ENCODE measurements around the gene KBTBD2. TPM values are rescaled to one million over a fixed set of nuclear protein-coding genes. Genes with fewer than 3 reads are reported as not detected.
A peak's percentile ranks its signal among the peaks of the same experiment; 100 is the strongest.

Gene KBTBD2
- total and polyA plus RNA-seq, 2 of the 4 experiments (the other 2 are of a cell fraction): 13.2 to 32.3 TPM

DNA sequence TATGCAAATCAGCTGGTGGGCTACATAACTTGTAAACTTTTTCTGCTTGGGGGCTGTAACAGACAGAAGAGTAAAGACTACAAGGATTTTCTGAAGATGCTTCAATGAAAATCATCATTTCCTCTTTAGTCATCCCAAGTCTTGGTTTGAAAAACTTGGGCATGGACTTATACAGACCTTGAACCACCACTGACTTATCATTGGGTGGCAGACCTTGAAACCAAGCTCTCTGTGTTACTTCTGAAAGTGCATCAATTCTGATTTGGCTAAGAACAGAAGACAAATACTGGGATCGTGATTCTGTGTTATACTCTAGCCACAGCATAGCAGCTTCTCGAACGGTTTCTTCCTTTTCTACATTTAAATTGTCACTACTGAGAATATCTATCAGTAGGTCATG, 21.3 kb downstream of the KBTBD2 start:
- H3K9me3 ChIP-seq (ENCODE audit: control insufficient read depth, insufficient read depth, low read length): no peaks in the 10 kb centered on the region
- H3K56ac ChIP-seq (ENCODE audit: extremely low read depth, insufficient read depth, low read length): no peak overlapping the region
- H3K23ac ChIP-seq (ENCODE audit: low read depth, low read length): no peak overlapping the region
- H3K4ac ChIP-seq (ENCODE audit: low read depth, low read length): no peak overlapping the region
- H3K79me1 ChIP-seq (ENCODE audit: low read depth in 1 of 2, low read length in 2 of 2): peaks cover 38 to 63% of the 10 kb centered on the region in 2 experiments
- TSS peak; percentile 43 for BruUV-seq (replicated peaks)
- H2BK15ac ChIP-seq (ENCODE audit: low read depth, low read length): no peak overlapping the region
- no peak overlapping the region for H4K8ac ChIP-seq (ENCODE audit: low read depth in 2 of 2, low read length in 2 of 2)
- H3K9me1 ChIP-seq (ENCODE audit: insufficient read depth, low read length): peaks cover 15% of the 10 kb centered on the region
- no peak for DNase-seq
- in situ Hi-C loops (cut with MboI; ENCODE audit: low sequenced_read_pairs): no loop called here
- intact Hi-C loops (cut with micrococcal nuclease): no loop called here
- no peak overlapping the region for H2BK5ac ChIP-seq (ENCODE audit: low read depth, low read length, poor library complexity, severe bottlenecking)
- no peak overlapping the region for H4K91ac ChIP-seq (ENCODE audit: insufficient read depth, low read depth, low read length)
- POLR2A ChIA-PET (ENCODE audit: unreplicated experiment): no interaction called here
- TF ChIP-seq CEBPB (IDR thresholded peaks at IDR 0.05; ENCODE audit: low read depth, low read length) (no peak), MAFK (IDR thresholded peaks at IDR 0.05; ENCODE audit: low read depth, low read length) (no peak), RFX5 (IDR thresholded peaks at IDR 0.05; ENCODE audit: low read depth, low read length) (no peak), CHD1 (IDR thresholded peaks at IDR 0.05; ENCODE audit: low read depth, low read length) (no peak), SMC3 (IDR thresholded peaks at IDR 0.05; ENCODE audit: low read depth, low read length) (no peak), FOS (IDR thresholded peaks at IDR 0.05; ENCODE audit: low read depth, low read length) (no peak), NFE2L2 (IDR thresholded peaks at IDR 0.05; ENCODE audit: low read depth, low read length) (no peak), POLR2A (IDR thresholded peaks at IDR 0.05; ENCODE audit: low read depth, low read length) (no peak), RAD21 (IDR thresholded peaks at IDR 0.05; ENCODE audit: low read length) (no peak), MAZ (IDR thresholded peaks at IDR 0.05; ENCODE audit: borderline replicate concordance, low read depth, low read length) (no peak)
- TF ChIP-seq, protein P1, sequence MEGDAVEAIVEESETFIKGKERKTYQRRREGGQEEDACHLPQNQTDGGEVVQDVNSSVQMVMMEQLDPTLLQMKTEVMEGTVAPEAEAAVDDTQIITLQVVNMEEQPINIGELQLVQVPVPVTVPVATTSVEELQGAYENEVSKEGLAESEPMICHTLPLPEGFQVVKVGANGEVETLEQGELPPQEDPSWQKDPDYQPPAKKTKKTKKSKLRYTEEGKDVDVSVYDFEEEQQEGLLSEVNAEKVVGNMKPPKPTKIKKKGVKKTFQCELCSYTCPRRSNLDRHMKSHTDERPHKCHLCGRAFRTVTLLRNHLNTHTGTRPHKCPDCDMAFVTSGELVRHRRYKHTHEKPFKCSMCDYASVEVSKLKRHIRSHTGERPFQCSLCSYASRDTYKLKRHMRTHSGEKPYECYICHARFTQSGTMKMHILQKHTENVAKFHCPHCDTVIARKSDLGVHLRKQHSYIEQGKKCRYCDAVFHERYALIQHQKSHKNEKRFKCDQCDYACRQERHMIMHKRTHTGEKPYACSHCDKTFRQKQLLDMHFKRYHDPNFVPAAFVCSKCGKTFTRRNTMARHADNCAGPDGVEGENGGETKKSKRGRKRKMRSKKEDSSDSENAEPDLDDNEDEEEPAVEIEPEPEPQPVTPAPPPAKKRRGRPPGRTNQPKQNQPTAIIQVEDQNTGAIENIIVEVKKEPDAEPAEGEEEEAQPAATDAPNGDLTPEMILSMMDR (conservative IDR thresholded peaks at IDR 0.05; ENCODE audit: low read depth, low read length): no peak
- H3K27me3 ChIP-seq (ENCODE audit: control insufficient read depth, insufficient read depth, low read length): no peaks in the 10 kb centered on the region
- no peak overlapping the region for H4K5ac ChIP-seq (ENCODE audit: low read depth, low read length)
- H3K9ac ChIP-seq (ENCODE audit: low read depth, low read length): no peak overlapping the region
- H3K18ac ChIP-seq (ENCODE audit: low read depth, low read length): no peak overlapping the region
- WGBS, 2 experiments (ENCODE audit: extremely low coverage in 2 of 2, insufficient read length in 1 of 2): no CpG with 5 or more reads among the region's 3 CpGs
- dilution Hi-C loops (cut with HindIII; ENCODE audit: low sequenced_read_pairs, unreplicated experiment): no loop called here
- no peak overlapping the region for H2BK20ac ChIP-seq (ENCODE audit: low read depth, low read length)
- no peak overlapping the region for H3K27ac ChIP-seq (ENCODE audit: insufficient read depth, low read length)
- no peak overlapping the region for H2BK120ac ChIP-seq (ENCODE audit: low read depth, low read length)
- ATAC-seq (ENCODE audit: low read depth): no peak
- CTCF ChIA-PET: no interaction called here
- peaks cover 32% of the 10 kb centered on the region; the same call in 1 of the 2 replicates for H4K20me1 ChIP-seq (ENCODE audit: insufficient read depth, low read length)
- peaks cover 32% of the 10 kb centered on the region for H3K36me3 ChIP-seq (ENCODE audit: control insufficient read depth, insufficient read depth, low read length)
- no peak overlapping the region for H3K4me3 ChIP-seq (ENCODE audit: insufficient read depth, low read depth, low read length)
- H2AK5ac ChIP-seq (ENCODE audit: low read depth, low read length): no peak overlapping the region
- H2AK9ac ChIP-seq (replicated peaks; ENCODE audit: low read depth, low read length, poor library complexity): no peak overlapping the region
- peaks cover 3% of the 10 kb centered on the region; the same call in 1 of the 2 replicates for H3K4me1 ChIP-seq (ENCODE audit: control insufficient read depth, insufficient read depth, low read length)
- H2AFZ ChIP-seq (replicated peaks; ENCODE audit: low read length, poor library complexity): no peak overlapping the region
- no peak overlapping the region for H3K14ac ChIP-seq (replicated peaks; ENCODE audit: low read depth, low read length)
- H3K4me2 ChIP-seq (ENCODE audit: low read depth, low read length): no peak overlapping the region
